K562 (cell line): ENCODE data around the gene RPS27. TPM values are rescaled to one million over a fixed set of nuclear protein-coding genes. Genes with fewer than 3 reads are reported as not detected.

Source experiments
- ASH1L ChIP-seq: fragments of 450-650 bp; IDR thresholded peaks from 2 replicates; pipeline ENCODE4 v1.6.1; 2018; ENCODE audit warnings: borderline replicate concordance, mild to moderate bottlenecking, low read depth; ENCODE audit not compliant: partially characterized antibody
- C11orf30 ChIP-seq: fragments of 450-650 bp; IDR thresholded peaks from 2 replicates; pipeline ENCODE4 v1.6.1; 2016; ENCODE audit warnings: low read depth, mild to moderate bottlenecking
- ESRRB ChIP-seq: fragments of 250-450 bp; sonication (Bioruptor Pico); IDR thresholded peaks from 2 replicates; pipeline ENCODE4 v1.5.0; 2020; ENCODE audit warnings: mild to moderate bottlenecking, moderate library complexity, borderline replicate concordance
- ETV1 ChIP-seq: fragments of 450-650 bp; conservative IDR thresholded peaks from 2 replicates; pipeline ENCODE4 v1.6.1; 2016; ENCODE audit warnings: missing genetic modification characterization, control low read depth, low read depth, missing compliant biosample characterization
- ID3 ChIP-seq, 2 experiments: fragments of 250-450 bp in 1 of 2; fragments of 450-650 bp in 1 of 2; sonication (Bioruptor Pico) in 1 of 2; IDR thresholded peaks; 2 replicates each; pipeline versions ENCODE4 v1.6.1 to v1.8.0; 2016 to 2021; ENCODE audit warnings: mild to moderate bottlenecking in 2 of 2, moderate library complexity in 2 of 2, missing compliant biosample characterization in 1 of 2, missing genetic modification characterization in 1 of 2
- KLF1 ChIP-seq: fragments of 450-650 bp; IDR thresholded peaks from 2 replicates; pipeline ENCODE4 v1.6.1; 2016; ENCODE audit warnings: missing genetic modification characterization, missing compliant biosample characterization
- MTA2 ChIP-seq: fragments of 450-650 bp; IDR thresholded peaks from 2 replicates; pipeline ENCODE4 v1.6.1; 2016; ENCODE audit warnings: low read depth
- PCBP1 ChIP-seq: fragments of 200-400 bp; formaldehyde crosslinking; IDR thresholded peaks from 2 replicates; pipeline ENCODE4 v1.6.1; 2018; ENCODE audit warnings: mild to moderate bottlenecking, low read depth, low read length; ENCODE audit not compliant: poor library complexity, severe bottlenecking
- PHF21A ChIP-seq: fragments of 450-650 bp; IDR thresholded peaks from 2 replicates; pipeline ENCODE4 v1.6.1; 2017; ENCODE audit warnings: low read depth, borderline replicate concordance
- RBM25 ChIP-seq: fragments of 200-400 bp; formaldehyde crosslinking; IDR thresholded peaks from 2 replicates; pipeline ENCODE4 v1.6.1; 2018; ENCODE audit warnings: low read length, low read depth, moderate library complexity; ENCODE audit not compliant: severe bottlenecking
- RBM39 ChIP-seq: fragments of 200-400 bp; formaldehyde crosslinking; optimal IDR thresholded peaks from 2 replicates; pipeline ENCODE3; 2018; ENCODE audit warnings: low read depth, low read length
- RFX1 ChIP-seq: fragments of 450-650 bp; IDR thresholded peaks from 2 replicates; pipeline ENCODE4 v1.6.1; 2016; ENCODE audit warnings: mild to moderate bottlenecking, moderate library complexity
- SMARCA4 ChIP-seq: fragments of 450-650 bp; IDR thresholded peaks from 2 replicates; pipeline ENCODE4 v1.6.1; 2016
- TAL1 ChIP-seq: fragments of 450-650 bp; IDR thresholded peaks from 2 replicates; pipeline ENCODE4 v1.6.1; 2016; ENCODE audit warnings: mild to moderate bottlenecking
- ZNF175 ChIP-seq: fragments of 200-800 bp; sonication (Bioruptor generic); IDR thresholded peaks from 2 replicates; pipeline ENCODE4 v1.6.1; 2016; ENCODE audit warnings: low read depth, mild to moderate bottlenecking, missing genetic modification characterization, missing compliant biosample characterization
- ZNF282 ChIP-seq: sonication (generic); formaldehyde crosslinking; IDR thresholded peaks from 2 replicates; pipeline ENCODE4 v1.8.1; 2023; ENCODE audit warnings: missing genetic modification reagents
- ZNF717 ChIP-seq: fragments of 250-450 bp; sonication (Bioruptor Pico); IDR thresholded peaks from 2 replicates; pipeline ENCODE4 v1.5.0; 2021
- ZNF75A ChIP-seq: fragments of 450-650 bp; formaldehyde crosslinking; IDR thresholded peaks from 2 replicates; pipeline ENCODE4 v1.4.0; 2020; ENCODE audit warnings: mild to moderate bottlenecking
- polyA plus RNA-seq, 8 experiments: library from polyadenylated mRNA; depleted of rRNA in 4 of 8; stranded (reverse) in 5 of 8; unstranded in 3 of 8; fragments of >200 nt; fragmentation: Nextera tagmentation in 2 of 8; fragmentation: Illumina TruSeq in 1 of 8; extraction: Ambion mirVana in 2 of 8; extraction: Trizol in 1 of 8; gene quantifications; 2 replicates each; pipeline versions ENCODE4 v1.2.1 to v1.2.3, GENCODE V29; 2011 to 2014; ENCODE audit warnings: inconsistent platforms in 1 of 8, missing spikeins in 1 of 8
- total RNA-seq, 7 experiments: library from RNA; depleted of rRNA in 6 of 7; stranded (reverse); fragments of >200 nt in 6 of 7; fragmentation: Illumina TruSeq in 2 of 7; extraction: Trizol in 2 of 7; gene quantifications; 2 replicates each; pipeline versions ENCODE4 v1.2.1 to v1.2.3, GENCODE V29; 2011 to 2021; ENCODE audit warnings: low replicate concordance in 1 of 7
- TF ChIP-seq, protein P1 (sequence below): sonication (generic); formaldehyde crosslinking; IDR thresholded peaks from 2 replicates; pipeline ENCODE4 v1.8.0; 2023; ENCODE audit warnings: mild to moderate bottlenecking, missing genetic modification reagents

The RPS27 gene
- total and polyA plus RNA-seq, 9 of the 15 experiments (the other 6 are each of a cell fraction or from before 2014, with no cell fraction given): 2,091 to 9,377 (median 6,706) TPM

- TF ChIP-seq RFX1: no peak
- no peak for TF ChIP-seq TAL1
- TF ChIP-seq RBM25: no peak
- no peak for TF ChIP-seq SMARCA4
- TF ChIP-seq ZNF717 (CRISPR knock-in tag): no peak
- no peak for TF ChIP-seq MTA2
- TF ChIP-seq C11orf30: 0 out of 2 replicates have a peak, but pooled peaks have one; percentile 10
- TF ChIP-seq PHF21A: no peak; the same call in 1 of the 2 replicates
- no peak for TF ChIP-seq RBM39
- TF ChIP-seq ZNF282 (CRISPR knock-in tag): no peak
- no peak for TF ChIP-seq ZNF75A (CRISPR knock-in tag)
- TF ChIP-seq ASH1L: no peak
- TF ChIP-seq ETV1: no peak
- peak; percentile 81 for TF ChIP-seq PCBP1
- TF ChIP-seq, protein P1, sequence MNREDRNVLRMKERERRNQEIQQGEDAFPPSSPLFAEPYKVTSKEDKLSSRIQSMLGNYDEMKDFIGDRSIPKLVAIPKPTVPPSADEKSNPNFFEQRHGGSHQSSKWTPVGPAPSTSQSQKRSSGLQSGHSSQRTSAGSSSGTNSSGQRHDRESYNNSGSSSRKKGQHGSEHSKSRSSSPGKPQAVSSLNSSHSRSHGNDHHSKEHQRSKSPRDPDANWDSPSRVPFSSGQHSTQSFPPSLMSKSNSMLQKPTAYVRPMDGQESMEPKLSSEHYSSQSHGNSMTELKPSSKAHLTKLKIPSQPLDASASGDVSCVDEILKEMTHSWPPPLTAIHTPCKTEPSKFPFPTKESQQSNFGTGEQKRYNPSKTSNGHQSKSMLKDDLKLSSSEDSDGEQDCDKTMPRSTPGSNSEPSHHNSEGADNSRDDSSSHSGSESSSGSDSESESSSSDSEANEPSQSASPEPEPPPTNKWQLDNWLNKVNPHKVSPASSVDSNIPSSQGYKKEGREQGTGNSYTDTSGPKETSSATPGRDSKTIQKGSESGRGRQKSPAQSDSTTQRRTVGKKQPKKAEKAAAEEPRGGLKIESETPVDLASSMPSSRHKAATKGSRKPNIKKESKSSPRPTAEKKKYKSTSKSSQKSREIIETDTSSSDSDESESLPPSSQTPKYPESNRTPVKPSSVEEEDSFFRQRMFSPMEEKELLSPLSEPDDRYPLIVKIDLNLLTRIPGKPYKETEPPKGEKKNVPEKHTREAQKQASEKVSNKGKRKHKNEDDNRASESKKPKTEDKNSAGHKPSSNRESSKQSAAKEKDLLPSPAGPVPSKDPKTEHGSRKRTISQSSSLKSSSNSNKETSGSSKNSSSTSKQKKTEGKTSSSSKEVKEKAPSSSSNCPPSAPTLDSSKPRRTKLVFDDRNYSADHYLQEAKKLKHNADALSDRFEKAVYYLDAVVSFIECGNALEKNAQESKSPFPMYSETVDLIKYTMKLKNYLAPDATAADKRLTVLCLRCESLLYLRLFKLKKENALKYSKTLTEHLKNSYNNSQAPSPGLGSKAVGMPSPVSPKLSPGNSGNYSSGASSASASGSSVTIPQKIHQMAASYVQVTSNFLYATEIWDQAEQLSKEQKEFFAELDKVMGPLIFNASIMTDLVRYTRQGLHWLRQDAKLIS: no peak; the same call in 1 of the 2 replicates
- no peak for TF ChIP-seq ESRRB (CRISPR knock-in tag)
- TF ChIP-seq KLF1 (tag): no peak
- TF ChIP-seq ID3 (CRISPR knock-in tag; IDR thresholded peaks at IDR 0.05): no peak
- no peak for TF ChIP-seq ID3 (tag; IDR thresholded peaks at IDR 0.05)
- TF ChIP-seq ZNF175 (CRISPR knock-in tag): no peak
These were observed 43.8 kb upstream of the RPS27 start, which contains the start of gene DENND4B (continued) for GRCh38 chr1:153946622-153947241.
